Measurements from ENCODE around the gene TTLL11.

Gene TTLL11

GRCh38 chr9:121851641-121852091 is 241.4 kb downstream of the TTLL11 start:
- no peak for TF ChIP-seq CTCF (IDR thresholded peaks at IDR 0.05; ENCODE audit: extremely low read depth, missing control alignments)

GRCh38 chr9:121850366-121850765 is 242.7 kb downstream of the TTLL11 start:
- DNase-seq (ENCODE audit: low spot score): no peak

More at GRCh38 chr9:121851641-121852091, 241.4 kb downstream of the TTLL11 start:
- no peak for DNase-seq (ENCODE audit: low spot score)

GRCh38 chr9:121849554-121849953 is 243.6 kb downstream of the TTLL11 start:
- no peak for DNase-seq (ENCODE audit: low spot score)

More at GRCh38 chr9:121850366-121850765, 242.7 kb downstream of the TTLL11 start:
- TF ChIP-seq CTCF (IDR thresholded peaks at IDR 0.05; ENCODE audit: extremely low read depth, missing control alignments): no peak

GRCh38 chr9:121844562-121844961 is 248.5 kb downstream of the TTLL11 start:
- TF ChIP-seq CTCF (IDR thresholded peaks at IDR 0.05; ENCODE audit: extremely low read depth, missing control alignments): no peak
- DNase-seq (ENCODE audit: low spot score): no peak

More at GRCh38 chr9:121849554-121849953, 243.6 kb downstream of the TTLL11 start:
- no peak for TF ChIP-seq CTCF (IDR thresholded peaks at IDR 0.05; ENCODE audit: extremely low read depth, missing control alignments)

GRCh38 chr9:121844098-121844497 is 249.0 kb downstream of the TTLL11 start:
- DNase-seq (ENCODE audit: low spot score): no peak
- TF ChIP-seq CTCF (IDR thresholded peaks at IDR 0.05; ENCODE audit: extremely low read depth, missing control alignments): no peak

GRCh38 chr9:121842612-121842978 is 250.5 kb downstream of the TTLL11 start:
- no peak for DNase-seq (ENCODE audit: low spot score)
- TF ChIP-seq CTCF (IDR thresholded peaks at IDR 0.05; ENCODE audit: extremely low read depth, missing control alignments): no peak

- DNase-seq (ENCODE audit: low spot score): no peak
- TF ChIP-seq CTCF (IDR thresholded peaks at IDR 0.05; ENCODE audit: extremely low read depth, missing control alignments): no peak
Observed at GRCh38 chr9:121841771-121842611, 251.1 kb downstream of the TTLL11 start.
